GM18951 (cell line): Measurements from ENCODE around the gene JMJD6.
A peak's percentile ranks its signal among the peaks of the same experiment; 100 is the strongest.
"Not testable (repeated sequence)": the region's sequence is repeated elsewhere in the genome, so short reads cannot be mapped to it uniquely, and the experiment has no call there.

Experiments
- POLR2A ChIP-seq: IDR thresholded peaks from 4 replicates; pipeline ENCODE4 v1.6.1; 2011; ENCODE audit warnings: mild to moderate bottlenecking; ENCODE audit not compliant: insufficient read length, insufficient read depth; ENCODE audit errors: extremely low read depth
- in situ Hi-C: fragments of 300-500 bp; cut with MboI; formaldehyde crosslinking; loops from one replicate; pipeline ENCODE4 v1.12.0; 2022; ENCODE audit warnings: low sequenced_read_pairs, mixed read lengths, inconsistent platforms; ENCODE audit not compliant: unreplicated experiment

JMJD6 gene

DNA sequence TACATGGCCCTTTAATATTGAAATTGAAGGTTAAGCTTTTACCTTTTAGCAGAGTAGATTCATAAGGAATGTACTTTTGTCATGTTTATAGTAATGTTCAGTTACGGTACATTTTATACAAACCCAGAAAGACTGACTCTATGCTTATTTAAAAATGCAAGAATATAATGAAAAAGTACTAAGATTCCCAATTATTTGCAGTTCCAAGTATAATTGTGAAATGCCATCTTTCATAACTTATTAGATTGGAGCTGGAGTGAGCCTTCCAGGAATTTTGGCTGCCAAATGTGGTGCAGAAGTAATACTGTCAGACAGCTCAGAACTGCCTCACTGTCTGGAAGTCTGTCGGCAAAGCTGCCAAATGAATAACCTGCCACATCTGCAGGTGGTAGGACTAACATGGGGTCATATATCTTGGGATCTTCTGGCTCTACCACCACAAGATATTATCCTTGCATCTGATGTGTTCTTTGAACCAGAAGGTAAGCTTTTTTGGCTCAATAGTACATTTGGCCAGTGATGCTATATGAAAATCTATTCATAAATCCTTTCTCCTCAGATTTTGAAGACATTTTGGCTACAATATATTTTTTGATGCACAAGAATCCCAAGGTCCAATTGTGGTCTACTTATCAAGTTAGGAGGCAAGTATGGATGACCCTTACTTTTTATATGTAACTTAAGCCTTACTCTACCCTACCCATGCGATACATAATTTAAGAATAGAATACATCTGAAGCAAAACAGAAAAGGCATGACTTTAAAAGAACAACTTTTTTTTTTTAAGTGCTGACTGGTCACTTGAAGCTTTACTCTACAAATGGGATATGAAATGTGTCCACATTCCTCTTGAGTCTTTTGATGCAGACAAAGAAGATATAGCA is 6.6 kb upstream of the JMJD6 start:
- in situ Hi-C loops: no loop called here
- TF ChIP-seq POLR2A: peak; percentile 12

DNA sequence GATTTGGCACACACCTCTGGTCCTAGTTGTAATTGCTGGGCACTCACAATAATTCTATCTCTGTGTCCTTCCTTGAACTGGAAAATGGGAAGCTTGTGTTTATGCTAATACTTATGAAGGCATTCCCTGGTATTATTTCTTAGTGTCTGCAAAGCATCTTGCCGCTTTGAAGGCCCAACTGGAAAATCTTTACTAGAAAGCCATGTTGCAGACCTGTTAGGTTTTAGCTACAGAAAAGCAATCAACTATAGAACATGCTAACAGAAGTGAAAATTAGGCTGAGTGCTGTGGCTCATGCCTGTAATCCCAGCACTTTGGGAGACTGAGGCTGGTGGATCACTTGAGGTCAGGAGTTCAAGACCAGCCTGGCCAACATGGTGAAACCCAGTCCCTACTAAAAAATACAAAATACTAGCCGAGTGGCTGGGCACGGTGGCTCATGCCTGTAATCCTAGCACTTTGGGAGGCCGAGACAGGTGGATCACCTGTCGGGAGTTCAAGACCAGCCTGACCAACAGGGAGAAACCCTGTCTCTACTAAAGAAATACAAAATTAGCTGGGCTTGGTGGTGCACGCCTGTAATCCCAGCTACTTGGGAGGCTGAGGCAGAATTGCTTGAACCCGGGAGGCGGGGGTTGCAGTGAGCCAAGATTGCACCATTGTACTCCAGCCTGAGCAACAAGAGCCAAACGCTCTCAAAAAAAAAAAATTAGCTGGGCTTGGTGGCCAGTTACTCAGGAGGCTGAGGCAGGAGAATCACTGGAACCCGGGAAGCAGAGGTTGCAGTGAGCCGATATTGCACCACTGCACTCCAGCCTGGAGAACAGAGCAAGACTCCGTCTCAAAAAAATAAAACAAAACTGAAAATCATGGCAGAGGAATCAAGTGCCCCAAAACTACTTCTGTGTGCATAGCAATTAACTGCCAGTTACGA is 5.7 kb upstream of the JMJD6 start:
- peak; percentile 32 for TF ChIP-seq POLR2A
- in situ Hi-C loops: not testable (repeated sequence)

DNA sequence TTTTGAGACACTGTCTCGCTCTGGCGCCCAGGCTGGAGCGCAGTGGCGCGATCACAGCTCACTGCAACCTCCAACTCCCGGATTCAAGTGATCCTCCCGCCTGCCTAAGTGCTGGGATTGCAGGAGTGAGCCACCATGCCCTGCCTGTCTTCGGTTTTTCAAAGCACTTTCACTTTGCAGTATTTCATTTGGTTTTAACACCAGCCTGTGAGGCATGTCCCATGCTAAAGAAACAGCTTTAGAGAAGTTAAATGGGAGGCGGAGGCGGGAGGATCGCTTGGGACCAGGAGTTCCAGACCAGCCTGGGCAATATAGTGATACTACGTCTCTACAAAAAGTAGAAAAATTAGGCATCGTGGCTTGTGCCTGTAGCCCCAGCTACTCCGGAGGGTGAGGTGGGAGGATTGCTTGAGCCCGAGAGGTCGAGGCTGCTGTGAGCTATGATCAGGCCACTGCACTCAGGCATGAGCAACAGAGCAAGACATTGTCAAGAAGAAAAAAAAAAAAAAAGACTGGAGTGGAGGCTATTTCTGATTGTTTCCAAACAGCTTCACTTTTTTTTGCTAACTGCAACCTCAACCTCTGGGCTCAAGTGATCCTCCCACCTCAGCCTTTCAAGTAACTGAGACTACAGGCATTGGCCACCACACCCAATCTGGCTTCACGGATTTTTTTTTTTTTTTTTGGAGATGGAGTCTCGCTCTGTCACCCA is 1.5 kb upstream of the JMJD6 start:
- no peak for TF ChIP-seq POLR2A
- in situ Hi-C loops: no loop called here

DNA sequence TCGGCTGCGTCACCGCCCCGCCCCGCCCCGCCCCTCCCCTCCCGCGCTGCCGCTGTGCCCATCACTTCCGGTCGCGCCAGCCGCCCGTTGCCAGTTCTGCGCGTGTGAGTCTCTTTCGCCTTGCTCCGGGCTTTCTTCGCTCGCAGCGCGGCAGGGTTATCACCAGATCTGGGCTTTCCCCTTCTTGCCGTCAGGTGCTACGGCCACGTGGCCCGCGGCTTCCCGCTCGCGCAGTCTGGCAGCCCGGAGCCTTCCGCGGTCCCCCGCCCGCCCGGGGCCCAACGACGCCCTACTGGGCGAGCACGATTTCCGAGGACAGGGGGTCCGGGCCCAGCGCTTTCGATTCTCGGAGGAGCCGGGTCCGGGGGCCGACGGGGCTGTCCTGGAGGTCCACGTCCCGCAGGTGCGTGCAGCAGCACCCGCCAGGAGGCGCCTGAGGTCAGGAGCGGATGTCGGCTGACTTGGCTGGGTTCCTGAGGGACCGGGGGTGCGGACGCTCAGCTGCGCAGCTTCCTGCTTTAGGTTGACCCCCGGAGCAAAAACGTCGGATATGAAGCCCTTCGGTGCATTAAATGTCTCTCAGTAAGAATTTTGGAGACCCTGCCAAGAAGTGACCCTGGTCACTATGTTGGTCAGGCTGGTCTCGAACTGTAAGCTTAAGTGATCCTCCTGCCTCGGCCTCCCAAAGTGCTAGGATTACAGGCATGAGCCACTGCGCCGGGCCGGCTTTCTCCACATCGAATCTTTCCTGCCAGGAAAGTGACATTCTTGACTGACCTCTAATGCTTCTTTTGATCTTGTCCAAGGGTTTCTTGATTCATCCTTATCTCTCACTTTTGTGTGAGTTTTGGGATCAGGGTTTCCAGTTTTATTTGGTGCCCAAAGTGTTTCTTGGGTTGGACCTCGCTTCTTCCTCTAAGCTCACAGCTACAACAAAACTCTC is 641 bp upstream of the JMJD6 start, which contains the start of gene METTL23:
METTL23 (plus strand) TSS at position 64 of the 943 bp plus-strand sequence. CDS start 2,872 bp downstream, outside the sequence.
- peak; percentile 87 for TF ChIP-seq POLR2A
- in situ Hi-C loops: no loop called here

DNA sequence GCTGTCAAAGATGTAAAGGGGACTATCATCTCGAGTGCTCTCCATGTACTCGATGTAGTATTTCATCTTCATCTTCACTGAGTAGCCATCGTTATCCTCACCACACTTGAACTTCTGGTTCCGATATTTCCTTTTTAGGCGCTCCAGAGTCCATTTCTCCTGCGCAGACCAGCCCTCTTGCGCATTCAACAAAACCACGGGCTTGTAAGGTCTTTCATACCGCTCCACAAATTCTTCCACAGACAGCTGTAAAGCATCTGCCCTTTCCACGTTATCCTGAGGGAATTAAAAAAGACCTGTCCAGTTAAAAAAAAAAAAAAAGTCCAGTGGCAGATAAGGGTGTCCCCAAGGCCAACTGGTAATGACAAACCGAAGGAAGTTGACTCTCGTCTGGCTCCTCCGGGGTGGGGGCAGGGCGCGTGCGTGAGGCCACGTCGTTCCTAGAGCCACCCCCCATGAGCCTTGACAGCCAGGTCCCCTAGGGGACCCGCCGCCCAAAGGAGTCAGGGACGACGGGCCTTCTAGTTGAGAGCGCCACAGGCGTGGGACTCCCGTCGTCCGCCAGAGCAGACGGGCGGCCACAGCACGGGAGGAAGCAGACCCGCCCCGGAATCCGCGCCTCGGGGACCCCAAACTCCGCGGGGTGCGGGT is 701 bp downstream of the JMJD6 start:
- in situ Hi-C loops: no loop called here
- TF ChIP-seq POLR2A: no peak

DNA sequence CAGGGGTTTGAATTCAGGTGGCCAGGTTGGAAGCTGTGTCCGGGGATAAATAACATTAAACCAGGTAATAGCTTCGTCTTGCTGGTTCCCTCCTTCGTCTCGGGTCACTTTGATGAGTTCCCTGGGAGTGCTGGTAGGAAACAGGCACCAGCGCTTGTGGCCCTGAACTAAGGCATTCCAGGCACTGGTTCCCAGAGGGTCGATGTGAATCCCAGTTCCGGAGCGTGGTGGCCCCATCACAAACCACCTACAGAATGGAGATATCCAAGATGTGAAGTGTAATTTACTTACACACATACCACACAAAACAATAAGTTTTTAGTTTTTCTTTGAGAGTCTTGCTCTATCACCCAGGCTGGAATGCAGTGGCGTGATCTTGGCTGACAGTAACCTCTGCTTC is 2.6 kb downstream of the JMJD6 start:
- no peak for TF ChIP-seq POLR2A
- in situ Hi-C loops: no loop called here

DNA sequence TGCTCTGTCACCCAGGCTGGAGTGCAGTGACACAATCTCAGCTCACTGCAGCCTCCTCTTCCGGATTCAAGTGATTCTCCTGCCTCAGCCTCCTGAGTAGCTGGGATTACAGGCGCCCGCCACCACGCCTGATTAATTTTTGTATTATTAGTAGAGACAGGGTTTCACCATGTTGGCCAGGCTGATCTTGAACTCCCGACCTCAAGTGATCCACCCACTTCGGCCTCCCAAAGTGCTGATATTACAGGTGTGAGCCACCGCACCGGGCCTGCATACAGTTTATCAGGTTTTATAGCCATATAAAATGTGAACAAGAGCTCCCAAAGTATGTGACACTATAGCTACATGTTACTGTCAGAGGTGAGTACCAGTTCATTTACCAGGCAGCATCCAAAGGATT is 3.4 kb downstream of the JMJD6 start:
- in situ Hi-C loops: not testable (repeated sequence)

DNA sequence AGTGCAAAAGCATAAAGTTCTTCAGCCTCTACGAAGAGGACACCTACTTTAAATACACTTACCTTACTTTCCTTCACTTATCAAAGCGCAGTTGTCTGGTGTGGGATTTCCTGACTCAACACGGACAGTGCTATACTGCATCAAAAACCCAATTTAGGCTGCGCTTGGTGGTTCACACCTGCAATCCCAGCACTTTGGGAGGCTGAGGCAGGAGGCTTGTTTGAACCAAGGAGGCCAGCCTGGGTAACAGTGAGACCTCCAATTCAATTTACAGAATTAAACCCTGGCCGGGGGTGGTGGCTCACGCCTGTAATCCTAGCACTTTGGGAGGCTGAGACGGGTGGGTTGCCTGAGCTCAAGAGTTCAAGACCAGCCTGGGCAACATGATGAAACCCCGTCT is 4.1 kb downstream of the JMJD6 start:
- no peak for TF ChIP-seq POLR2A
- in situ Hi-C loops: no loop called here

DNA sequence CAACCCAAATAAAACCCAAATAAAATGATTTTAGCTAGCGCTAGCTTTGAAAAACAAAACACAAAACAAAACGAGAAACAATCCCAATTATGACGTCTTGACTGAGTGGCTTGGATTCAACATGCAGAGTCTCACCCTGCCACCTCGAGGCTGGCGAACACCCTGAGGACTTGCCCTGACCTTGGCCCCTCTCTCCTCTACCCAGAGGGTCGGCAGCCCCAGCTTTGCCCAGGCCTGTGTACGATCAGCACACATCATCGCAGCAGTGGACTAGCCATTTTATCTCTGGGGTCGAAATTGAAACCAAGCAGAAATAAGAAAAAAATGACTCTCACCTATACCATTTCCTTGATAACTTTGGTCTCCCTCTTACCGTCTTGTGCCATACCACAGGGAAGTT is 4.9 kb downstream of the JMJD6 start:
- no peak for TF ChIP-seq POLR2A
- in situ Hi-C loops: no loop called here

DNA sequence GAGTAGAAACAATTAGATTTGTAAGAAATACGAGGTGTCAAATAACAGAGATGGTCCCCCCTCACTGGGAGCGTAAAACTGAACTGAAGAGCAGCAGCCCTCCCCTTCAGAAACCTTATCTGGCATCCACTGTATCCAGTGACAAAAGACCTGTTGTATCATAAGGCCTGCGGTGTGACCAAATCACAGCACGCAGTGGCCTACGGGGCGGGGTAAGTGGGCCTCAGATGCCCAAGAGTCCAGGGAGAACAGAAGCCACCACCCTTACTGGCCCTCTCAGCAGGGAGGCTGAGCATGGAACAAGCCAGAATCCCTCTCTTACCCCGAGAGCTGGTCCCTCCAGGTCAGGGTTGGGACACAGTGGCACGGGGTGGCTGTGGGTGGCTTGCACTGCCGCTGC is 5.5 kb downstream of the JMJD6 start:
- in situ Hi-C loops: no loop called here
- TF ChIP-seq POLR2A: no peak

DNA sequence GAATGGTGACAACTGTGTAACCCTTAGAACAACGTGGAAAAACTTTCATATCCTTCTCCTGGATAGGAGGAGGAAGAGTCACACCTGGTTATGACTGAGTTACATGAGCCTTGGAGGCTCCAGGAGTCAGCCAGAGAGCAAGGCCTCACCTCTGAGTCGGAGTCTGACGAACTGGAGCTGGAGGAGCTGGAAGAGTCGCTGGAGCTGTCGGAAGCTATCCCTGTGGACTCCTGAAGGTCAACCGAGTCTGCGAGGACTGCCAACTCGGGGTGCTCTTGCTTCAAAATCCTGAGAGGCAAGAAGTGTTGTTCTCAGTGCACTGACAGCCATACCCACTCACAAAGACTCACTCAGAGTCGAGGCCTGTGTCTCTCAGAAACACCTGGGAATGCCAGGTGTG is 6.2 kb downstream of the JMJD6 start:
- no peak for TF ChIP-seq POLR2A
- in situ Hi-C loops: no loop called here

DNA sequence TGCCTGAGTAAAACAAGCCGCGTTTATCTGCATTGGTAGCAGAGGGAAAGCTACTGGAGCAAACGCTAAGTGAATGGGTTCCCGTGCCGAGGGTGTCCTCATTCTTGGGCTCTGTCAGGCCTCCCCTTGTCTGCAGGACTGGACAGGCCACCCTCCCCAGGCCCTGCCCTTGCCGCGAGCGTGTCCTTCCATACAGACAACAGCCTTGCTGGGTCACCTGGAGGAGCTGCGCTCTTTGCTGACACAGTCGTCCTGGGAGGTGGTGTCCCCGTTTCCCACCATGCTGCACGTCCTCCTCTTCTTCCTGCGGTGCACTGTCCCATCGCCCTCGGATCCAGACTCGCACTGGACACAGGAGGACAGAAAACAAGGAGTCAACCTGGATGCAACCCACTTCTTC is 7.9 kb downstream of the JMJD6 start:
- TF ChIP-seq POLR2A: no peak
- in situ Hi-C loops: no loop called here
